GM23338 (cell line): ENCODE results near the gene WDR33. TPM values are rescaled to one million over a fixed set of nuclear protein-coding genes. Genes with fewer than 3 reads are reported as not detected.

Experiments
- ATAC-seq: fragments of 200-7000 bp; cut with Tn5 transposase; 3 replicates; pipeline ENCODE4 v1.9.1; 2020
- DNase-seq: peaks from one replicate; pipeline ENCODE4 v3.0.0-alpha.2; 2015; ENCODE audit warnings: low spot score
- H2AFZ ChIP-seq: fragments of 200-600 bp; sonication (generic); 2 replicates; pipeline ENCODE4 v1.8.0; 2016; ENCODE audit warnings: antibody characterized with exemption, mild to moderate bottlenecking, moderate library complexity
- H3F3A ChIP-seq: fragments of 200-600 bp; sonication (generic); replicated peaks from 2 replicates; pipeline ENCODE4 v1.8.0; 2017; ENCODE audit warnings: antibody characterized with exemption, mixed run types, low read depth
- H3K27ac ChIP-seq: fragments of 200-600 bp; sonication (generic); 2 replicates; pipeline ENCODE4 v1.6.1; 2016; ENCODE audit warnings: low read depth
- H3K27me3 ChIP-seq: fragments of 200-600 bp; sonication (generic); 2 replicates; pipeline ENCODE4 v1.8.0; 2016; ENCODE audit warnings: mild to moderate bottlenecking, mixed run types, moderate library complexity; ENCODE audit not compliant: insufficient read depth
- H3K36me3 ChIP-seq: fragments of 200-600 bp; sonication (generic); 2 replicates; pipeline ENCODE4 v1.8.0; 2016; ENCODE audit warnings: mild to moderate bottlenecking; ENCODE audit not compliant: insufficient read depth
- H3K4me1 ChIP-seq: fragments of 200-600 bp; sonication (generic); 2 replicates; pipeline ENCODE4 v1.8.0; 2016; ENCODE audit warnings: mild to moderate bottlenecking, moderate library complexity; ENCODE audit not compliant: insufficient read depth
- H3K4me2 ChIP-seq: fragments of 200-600 bp; sonication (generic); 2 replicates; pipeline ENCODE4 v1.7.1; 2017; ENCODE audit warnings: mixed run types
- H3K4me3 ChIP-seq: fragments of 200-600 bp; sonication (generic); 2 replicates; pipeline ENCODE4 v1.6.1; 2016; ENCODE audit warnings: mixed run types
- H3K79me2 ChIP-seq: fragments of 200-600 bp; sonication (generic); replicated peaks from 2 replicates; pipeline ENCODE4 v1.8.0; 2017; ENCODE audit warnings: mild to moderate bottlenecking; ENCODE audit not compliant: insufficient read depth
- H3K9me2 ChIP-seq: fragments of 200-600 bp; sonication (generic); 2 replicates; pipeline ENCODE4 v1.8.0; 2017; ENCODE audit not compliant: insufficient read depth
- H4K20me1 ChIP-seq: fragments of 200-600 bp; sonication (generic); replicated peaks from 2 replicates; pipeline ENCODE4 v1.8.0; 2017; ENCODE audit warnings: mild to moderate bottlenecking; ENCODE audit not compliant: insufficient read depth
- H3K27ac Mint-ChIP-seq: 2 replicates; pipeline ENCODE4 v1.8.0; 2020; ENCODE audit warnings: inconsistent platforms, mild to moderate bottlenecking, moderate library complexity, mixed read lengths
- H3K27me3 Mint-ChIP-seq: 3 replicates; pipeline ENCODE4 v1.8.0; 2022; ENCODE audit warnings: low read depth, mild to moderate bottlenecking, moderate library complexity, mixed read lengths, inconsistent platforms; ENCODE audit not compliant: insufficient read depth, poor library complexity
- H3K36me3 Mint-ChIP-seq: 3 replicates; pipeline ENCODE4 v1.8.0; 2021; ENCODE audit warnings: low read depth, mild to moderate bottlenecking, inconsistent platforms, moderate library complexity, mixed read lengths
- H3K4me1 Mint-ChIP-seq: 3 replicates; pipeline ENCODE4 v1.8.0; 2020; ENCODE audit warnings: mild to moderate bottlenecking, inconsistent platforms, mixed read lengths
- H3K4me3 Mint-ChIP-seq: 3 replicates; pipeline ENCODE4 v1.8.0; 2021; ENCODE audit warnings: moderate library complexity, mild to moderate bottlenecking, inconsistent platforms, mixed read lengths
- H3K9me3 Mint-ChIP-seq: 3 replicates; pipeline ENCODE4 v1.8.0; 2020; ENCODE audit warnings: moderate library complexity, mild to moderate bottlenecking, inconsistent platforms, mixed read lengths
- CREB1 ChIP-seq: fragments of 250-450 bp; sonication (Bioruptor Pico); IDR thresholded peaks from 2 replicates; pipeline ENCODE4 v1.5.0; 2020; ENCODE audit warnings: low read depth, mild to moderate bottlenecking, moderate library complexity
- CTCF ChIP-seq, 2 experiments: fragments of 200-600 bp in 1 of 2; sonication (generic) in 1 of 2; conservative IDR thresholded peaks; 2 replicates each; pipeline versions ENCODE4 v1.5.1 to v1.6.1; 2016 to 2017; ENCODE audit warnings: antibody characterized with exemption in 2 of 2, low read depth in 2 of 2, mild to moderate bottlenecking in 2 of 2, moderate library complexity in 1 of 2
- ETS1 ChIP-seq: IDR thresholded peaks from 2 replicates; pipeline ENCODE4 v1.6.1; 2016; ENCODE audit warnings: antibody characterized with exemption
- EZH2 ChIP-seq: fragments of 200-600 bp; sonication (generic); IDR thresholded peaks from one replicate; pipeline ENCODE4 v1.8.0; 2017; ENCODE audit warnings: antibody characterized with exemption, mild to moderate bottlenecking, low read depth; ENCODE audit not compliant: unreplicated experiment
- EZH2phosphoT487 ChIP-seq: fragments of 200-600 bp; sonication (generic); IDR thresholded peaks from one replicate; pipeline ENCODE4 v1.8.1; 2018; ENCODE audit warnings: antibody characterized with exemption; ENCODE audit not compliant: unreplicated experiment
- JUNB ChIP-seq: IDR thresholded peaks from one replicate; pipeline ENCODE4 v1.6.1; 2016; ENCODE audit warnings: antibody characterized with exemption; ENCODE audit not compliant: unreplicated experiment
- NANOG ChIP-seq: IDR thresholded peaks from 2 replicates; pipeline ENCODE4 v1.6.1; 2016; ENCODE audit warnings: antibody characterized with exemption, borderline replicate concordance
- POLR2AphosphoS5 ChIP-seq: IDR thresholded peaks from 2 replicates; pipeline ENCODE4 v1.6.1; 2016; ENCODE audit warnings: antibody characterized with exemption, low read depth
- REST ChIP-seq: IDR thresholded peaks from one replicate; pipeline ENCODE4 v1.6.1; 2018; ENCODE audit warnings: antibody characterized with exemption; ENCODE audit not compliant: unreplicated experiment
- STAT1 ChIP-seq: IDR thresholded peaks from one replicate; pipeline ENCODE4 v1.6.1; 2016; ENCODE audit warnings: antibody characterized with exemption; ENCODE audit not compliant: unreplicated experiment
- ZNF114 ChIP-seq: fragments of 250-450 bp; sonication (Bioruptor Pico); IDR thresholded peaks from 2 replicates; pipeline ENCODE4 v1.5.0; 2020; ENCODE audit warnings: mild to moderate bottlenecking, moderate library complexity
- ZNF331 ChIP-seq: fragments of 250-450 bp; sonication (Bioruptor Pico); IDR thresholded peaks from 2 replicates; pipeline ENCODE4 v1.5.0; 2020; ENCODE audit warnings: low read depth, mild to moderate bottlenecking, moderate library complexity
- ZNF462 ChIP-seq: fragments of 250-450 bp; sonication (Bioruptor Pico); IDR thresholded peaks from 2 replicates; pipeline ENCODE4 v1.5.0; 2020; ENCODE audit warnings: mild to moderate bottlenecking, moderate library complexity
- polyA plus RNA-seq: library from polyadenylated mRNA; unstranded; fragments of >200 nt; fragmentation: Nextera tagmentation; extraction: Ambion mirVana; gene quantifications from 2 replicates; pipeline ENCODE4 v1.2.1, GENCODE V29; 2016
- total RNA-seq: library from RNA; depleted of rRNA; stranded (reverse); fragments of >200 nt; shearing (Covaris generic); gene quantifications from 2 replicates; pipeline ENCODE4 v1.2.3, GENCODE V29; 2014

The WDR33 gene
- total and polyA plus RNA-seq, 2 experiments from 2014 or later: 37.2 to 54.7 TPM

GRCh38 chr2:127762441-127762840 lies 48.5 kb downstream of the WDR33 start:
- no peaks in the 10 kb centered on the region for H3K9me2 ChIP-seq
- no peaks in the 10 kb centered on the region for H3K27me3 ChIP-seq
- H3K4me1 ChIP-seq: no peaks in the 10 kb centered on the region; the same call in 1 of the 2 replicates
- no peak overlapping the region for H3K4me3 ChIP-seq
- Mint-ChIP-seq H3K4me1 (no peaks in the 10 kb centered on the region), H3K27ac (no peak overlapping the region), H3K36me3 (peaks cover 65% of the 10 kb centered on the region), H3K27me3 (no peaks in the 10 kb centered on the region), H3K9me3 (no peaks in the 10 kb centered on the region), H3K4me3 (no peak overlapping the region)
- no peaks in the 10 kb centered on the region for H3F3A ChIP-seq
- H3K27ac ChIP-seq: no peak overlapping the region
- TF ChIP-seq JUNB: no peak
- no peak for TF ChIP-seq CTCF (conservative IDR thresholded peaks at IDR 0.05; ENCODE audit: low read depth in 2 of 2)
- TF ChIP-seq ZNF462 (CRISPR knock-in tag): no peak
- TF ChIP-seq STAT1: no peak
- TF ChIP-seq ZNF331 (CRISPR knock-in tag): no peak
- TF ChIP-seq POLR2AphosphoS5: no peak
- TF ChIP-seq EZH2: no peak
- no peak for TF ChIP-seq EZH2phosphoT487
- TF ChIP-seq ETS1: no peak
- TF ChIP-seq ZNF114: no peak
- TF ChIP-seq CREB1 (CRISPR knock-in tag): no peak
- no peak for TF ChIP-seq NANOG
- TF ChIP-seq REST: no peak
- peaks cover 40% of the 10 kb centered on the region for H3K36me3 ChIP-seq
- peaks cover 12% of the 10 kb centered on the region; the same call in 1 of the 2 replicates for H4K20me1 ChIP-seq
- ATAC-seq (no peak), DNase-seq (no peak)
- no peak overlapping the region for H3K4me2 ChIP-seq
- H2AFZ ChIP-seq: no peak overlapping the region
- 0 out of 2 replicates have a peak, but pooled peaks cover 4% of the 10 kb centered on the region for H3K79me2 ChIP-seq
